NCI-H226 (cell line): ENCODE results near the gene WIPI1.
"Not testable (repeated sequence)": the region's sequence is repeated elsewhere in the genome, so short reads cannot be mapped to it uniquely, and the experiment has no call there.

ENCODE experiments used
- DNase-seq: peaks from one replicate; pipeline ENCODE4 v3.0.0-alpha.2; 2015

Gene WIPI1

DNA sequence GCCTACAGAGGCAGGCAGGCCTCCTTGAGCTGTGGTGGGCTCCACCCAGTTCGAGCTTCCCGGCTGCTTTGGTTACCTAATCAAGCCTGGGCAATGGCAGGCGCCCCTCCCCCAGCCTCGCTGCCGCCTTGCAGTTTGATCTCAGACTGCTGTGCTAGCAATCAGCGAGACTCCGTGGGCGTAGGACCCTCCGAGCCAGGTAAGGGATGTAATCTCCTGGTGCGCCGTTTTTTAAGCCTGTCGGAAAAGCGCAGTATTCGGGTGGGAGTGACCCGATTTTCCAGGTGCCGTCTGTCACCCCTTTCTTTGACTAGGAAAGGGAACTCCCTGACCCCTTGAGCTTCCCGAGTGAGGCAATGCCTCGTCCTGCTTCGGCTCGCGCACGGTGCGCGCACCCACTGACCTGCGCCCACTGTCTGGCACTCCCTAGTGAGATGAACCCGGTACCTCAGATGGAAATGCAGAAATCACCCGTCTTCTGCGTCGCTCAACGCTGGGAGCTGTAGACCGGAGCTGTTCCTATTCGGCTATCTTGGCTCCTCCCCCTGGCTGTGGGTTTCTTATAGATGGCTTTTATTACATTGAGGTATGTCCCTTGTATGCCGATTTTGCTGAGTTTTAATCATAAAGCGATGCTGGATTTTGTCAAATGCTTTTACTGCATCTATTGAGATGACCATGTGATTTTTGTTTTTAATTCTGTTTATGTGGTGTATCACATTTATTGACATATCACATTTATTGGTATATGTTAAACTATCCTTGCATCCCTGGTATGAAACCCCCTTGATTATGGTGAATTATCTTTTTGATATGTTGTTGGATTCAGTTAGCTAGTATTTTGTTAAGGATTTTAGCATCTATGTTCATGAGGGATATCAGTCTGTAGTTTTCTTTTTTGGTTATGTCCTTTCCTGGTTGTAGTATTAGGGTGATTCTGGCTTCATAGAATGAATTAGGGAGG lies 43.4 kb downstream of the WIPI1 start:
- not testable (repeated sequence) for DNase-seq

DNA sequence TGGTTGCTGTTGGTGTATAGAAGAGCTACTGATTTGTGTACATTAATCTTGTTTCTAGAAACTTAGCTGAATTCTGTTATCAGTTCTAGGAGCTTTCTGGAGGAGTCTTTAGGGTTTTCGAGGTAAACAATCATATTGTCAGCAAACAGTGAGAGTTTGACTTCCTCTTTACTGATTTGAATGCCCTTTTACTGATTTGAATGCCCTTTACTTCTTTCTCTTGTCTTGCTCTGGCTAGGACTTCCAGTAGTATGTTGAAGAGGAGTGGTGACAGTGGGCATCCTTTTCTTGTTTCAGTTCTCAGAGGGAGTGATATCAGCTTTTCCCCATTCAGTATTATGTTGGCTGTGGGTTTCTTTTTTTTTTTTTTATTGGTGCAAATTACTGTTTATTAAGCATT lies 49.6 kb downstream of the WIPI1 start:
- DNase-seq: not testable (repeated sequence)

DNA sequence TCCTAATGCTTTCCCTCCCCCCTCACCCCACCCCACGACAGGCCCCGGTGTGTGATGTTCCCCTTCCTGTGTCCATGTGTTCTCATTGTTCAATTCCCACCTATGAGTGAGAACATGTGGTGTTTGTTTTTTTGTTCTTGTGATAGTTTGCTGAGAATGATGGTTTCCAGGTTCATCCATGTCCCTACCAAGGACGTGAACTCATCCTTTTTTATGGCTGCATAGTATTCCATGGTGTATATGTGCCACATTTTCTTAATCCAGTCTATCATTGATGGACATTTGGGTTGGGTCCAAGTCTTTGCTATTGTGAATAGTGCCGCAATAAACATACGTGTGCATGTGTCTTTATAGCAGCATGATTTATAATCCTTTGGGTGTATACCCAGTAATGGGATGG lies 53.5 kb downstream of the WIPI1 start:
- DNase-seq: not testable (repeated sequence)

DNA sequence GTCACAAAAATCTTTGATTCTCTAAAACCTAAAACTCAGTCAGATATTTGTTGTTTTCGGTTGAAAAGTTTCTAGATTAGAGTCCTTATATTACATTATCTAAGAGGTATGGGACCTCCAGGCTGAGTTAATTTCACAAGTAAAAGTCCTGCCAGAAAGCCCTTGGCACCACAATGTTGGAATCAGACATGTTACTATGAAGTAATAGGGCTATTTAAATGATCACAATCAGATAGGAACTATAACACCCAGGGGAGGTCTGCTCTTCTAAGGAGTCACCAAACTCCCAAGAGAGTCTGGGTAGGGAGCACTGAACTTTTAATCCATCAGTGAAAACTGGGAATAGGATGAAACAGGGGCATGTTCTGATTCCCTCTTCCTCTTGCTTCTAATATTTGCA lies 54.2 kb downstream of the WIPI1 start:
- DNase-seq: no peak

DNA sequence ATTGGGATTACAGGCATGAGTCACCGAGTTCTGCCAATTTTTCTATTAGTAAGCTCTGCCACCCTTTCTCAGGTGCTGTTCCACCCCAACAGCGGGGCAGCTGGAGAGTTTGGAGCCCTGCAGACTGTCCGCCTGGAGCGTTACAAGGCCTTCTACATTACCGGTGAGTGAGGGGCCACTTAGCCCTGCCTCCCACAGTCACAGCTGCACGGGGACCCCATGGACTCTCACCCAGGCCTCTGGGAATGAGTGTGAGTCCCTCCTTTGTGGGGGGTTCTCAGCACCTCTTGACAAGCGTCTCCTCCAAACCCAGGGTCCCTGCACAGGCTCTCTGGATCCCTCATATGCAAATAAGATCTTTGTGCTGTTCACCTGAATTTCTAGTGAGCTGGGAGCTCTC lies 56.0 kb downstream of the WIPI1 start:
- DNase-seq: no peak

DNA sequence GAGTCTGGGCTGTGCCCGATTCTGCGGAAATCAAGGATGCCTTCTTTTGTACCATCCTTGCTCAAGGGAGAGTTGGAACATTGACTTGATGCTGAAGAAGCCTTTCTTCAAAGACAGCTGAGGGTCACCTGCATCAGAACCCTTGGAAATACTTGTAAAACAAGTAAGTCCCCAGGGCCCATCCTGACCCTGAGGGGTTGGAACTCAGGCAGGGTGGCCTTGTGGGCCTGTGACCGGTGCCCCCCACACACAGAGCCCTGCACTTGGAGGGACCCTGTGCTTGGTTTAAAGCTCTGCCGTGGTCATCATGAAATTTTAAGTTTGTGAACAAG lies 56.9 kb downstream of the WIPI1 start:
- no peak for DNase-seq

DNA sequence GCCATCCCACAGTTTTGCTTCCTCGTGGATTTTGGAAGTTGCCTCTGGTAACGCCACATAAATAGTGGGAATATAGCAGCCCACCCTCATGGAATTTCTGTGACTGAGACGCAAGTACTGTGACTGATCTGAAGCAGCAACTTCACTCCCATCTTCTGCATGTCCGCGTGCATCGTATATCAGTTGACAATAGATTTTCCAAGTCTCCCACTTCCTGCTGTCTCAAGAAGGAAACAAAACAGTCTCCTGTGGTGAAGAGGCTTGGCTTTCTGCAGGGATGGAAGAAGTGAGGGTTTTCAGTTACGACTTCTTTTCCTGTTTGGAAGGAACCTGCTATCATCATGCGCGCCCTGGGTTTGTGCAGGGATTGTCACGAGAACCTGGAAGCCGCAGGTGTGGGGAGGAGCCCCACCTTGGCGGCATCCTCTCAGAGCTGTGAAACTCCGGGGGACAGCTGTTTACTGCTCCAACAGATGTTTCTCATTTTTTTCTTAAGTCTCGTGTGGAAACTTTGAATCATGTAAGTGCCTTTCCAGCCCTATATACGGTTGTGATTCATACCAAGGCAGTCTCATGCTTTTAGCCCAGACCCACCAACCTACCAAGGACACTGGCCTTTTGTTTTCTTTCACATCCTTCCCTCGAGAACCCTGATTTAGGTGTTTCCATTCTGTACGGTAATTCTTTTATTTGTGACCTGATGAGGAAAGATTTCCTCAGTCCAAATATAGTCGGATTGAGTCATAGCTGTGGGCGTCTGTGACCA lies 57.5 kb downstream of the WIPI1 start:
- no peak for DNase-seq

DNA sequence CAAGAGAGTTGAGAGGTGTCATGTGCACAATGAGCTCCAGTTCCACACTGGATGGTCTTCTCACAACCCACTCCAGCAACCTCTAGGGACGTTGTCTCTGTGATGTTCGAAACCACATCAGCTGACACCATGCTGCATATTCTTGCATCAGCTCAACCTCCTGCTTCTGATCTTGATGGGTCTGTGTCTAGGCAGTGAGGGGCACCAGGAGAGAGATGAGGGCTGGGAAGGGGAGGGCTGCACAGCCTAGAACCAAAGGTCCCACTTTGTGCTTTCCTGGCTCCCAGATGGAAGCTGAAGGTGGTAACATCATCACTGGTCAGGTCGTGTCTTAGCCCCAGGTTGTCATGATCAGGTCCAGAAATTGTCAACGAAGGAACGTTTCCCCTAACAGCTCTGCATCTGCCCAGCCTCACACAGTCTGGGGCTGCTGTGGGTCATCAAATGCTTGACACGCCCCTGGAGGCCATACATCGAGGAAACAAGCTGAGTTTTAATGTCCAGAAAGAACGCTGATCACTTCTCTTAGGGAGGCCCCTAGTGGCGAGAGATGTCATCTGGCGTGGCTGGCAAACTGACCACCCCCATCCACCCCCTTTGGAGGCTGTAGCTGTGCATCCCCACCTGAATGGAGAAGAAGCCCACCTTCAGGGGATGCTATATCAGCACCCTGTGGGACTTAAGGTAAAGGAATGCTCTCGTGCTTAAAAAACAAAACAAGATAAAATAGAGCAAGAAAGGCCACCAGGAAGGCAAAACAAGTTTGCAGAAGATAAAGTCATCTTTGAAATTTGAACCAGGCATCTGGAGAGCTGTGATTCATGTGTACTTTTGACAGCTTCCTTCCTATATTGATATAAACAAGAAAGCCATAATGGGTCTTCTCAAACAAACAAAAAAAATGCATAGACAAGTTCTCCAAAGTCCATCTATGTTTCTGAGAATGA lies 58.3 kb downstream of the WIPI1 start:
- DNase-seq: peak; percentile 39

DNA sequence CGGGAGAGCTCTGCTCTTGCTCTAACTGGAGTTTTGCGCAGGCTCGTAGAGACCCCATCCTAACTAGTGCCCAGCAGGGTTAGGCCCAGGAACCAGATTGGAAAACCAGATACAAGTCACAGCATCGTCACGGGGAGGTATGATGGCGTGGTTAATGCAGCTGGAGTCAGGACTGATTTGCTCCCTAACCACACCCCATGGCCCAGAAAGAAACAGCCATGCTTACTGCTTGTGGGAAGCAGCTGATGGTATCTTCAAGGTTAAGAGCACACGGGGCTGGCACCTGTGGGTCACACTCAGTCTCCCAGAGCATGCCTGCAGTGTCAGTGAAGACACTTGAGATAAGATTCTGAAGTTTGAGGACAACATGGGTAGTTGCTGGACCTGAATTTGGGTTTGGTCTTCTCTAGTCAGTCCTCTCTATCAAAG lies 60.2 kb downstream of the WIPI1 start:
- no peak for DNase-seq

DNA sequence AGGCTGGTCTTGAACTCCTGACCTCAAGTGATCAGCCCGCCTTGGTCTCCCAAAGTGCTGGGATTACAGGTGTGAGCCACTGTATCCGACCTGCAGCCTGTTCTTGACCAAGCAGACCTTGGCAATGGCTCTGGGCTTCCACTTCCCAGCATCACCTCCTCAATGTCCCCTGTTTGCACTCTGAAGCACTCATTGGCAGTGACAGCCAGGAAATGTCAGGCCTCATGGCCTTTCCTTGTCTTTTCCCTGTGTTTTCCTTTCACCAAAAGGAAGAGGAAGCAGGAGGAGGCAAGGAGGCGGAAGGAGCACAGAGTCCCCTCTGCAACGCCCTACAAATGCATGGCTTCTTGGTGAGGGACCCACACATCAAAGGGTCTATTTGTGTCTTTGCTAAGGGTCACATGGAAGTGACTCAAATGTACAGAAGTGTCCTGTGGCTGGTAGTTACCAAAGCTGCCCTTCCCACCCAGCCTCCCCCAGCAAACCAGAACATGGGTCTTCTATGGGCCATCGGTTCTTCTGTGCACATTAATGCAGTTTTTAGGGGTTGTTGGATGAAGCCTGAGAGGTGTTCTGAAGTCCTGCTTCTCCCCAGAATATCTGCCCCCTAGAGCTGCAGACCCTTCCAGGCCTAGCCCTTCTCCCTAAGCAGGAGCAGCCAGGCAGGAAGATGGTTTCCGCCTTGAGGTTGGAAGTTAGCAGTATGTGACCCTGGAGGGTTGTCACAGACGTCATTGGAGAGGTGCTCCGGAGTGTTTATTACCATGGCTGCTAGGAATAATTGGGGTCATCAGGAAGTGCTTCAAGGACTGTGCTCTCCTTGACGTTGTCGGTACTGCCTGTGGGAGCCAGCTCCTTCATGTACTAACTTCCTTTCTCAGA lies 60.8 kb downstream of the WIPI1 start:
- DNase-seq: no peak

DNA sequence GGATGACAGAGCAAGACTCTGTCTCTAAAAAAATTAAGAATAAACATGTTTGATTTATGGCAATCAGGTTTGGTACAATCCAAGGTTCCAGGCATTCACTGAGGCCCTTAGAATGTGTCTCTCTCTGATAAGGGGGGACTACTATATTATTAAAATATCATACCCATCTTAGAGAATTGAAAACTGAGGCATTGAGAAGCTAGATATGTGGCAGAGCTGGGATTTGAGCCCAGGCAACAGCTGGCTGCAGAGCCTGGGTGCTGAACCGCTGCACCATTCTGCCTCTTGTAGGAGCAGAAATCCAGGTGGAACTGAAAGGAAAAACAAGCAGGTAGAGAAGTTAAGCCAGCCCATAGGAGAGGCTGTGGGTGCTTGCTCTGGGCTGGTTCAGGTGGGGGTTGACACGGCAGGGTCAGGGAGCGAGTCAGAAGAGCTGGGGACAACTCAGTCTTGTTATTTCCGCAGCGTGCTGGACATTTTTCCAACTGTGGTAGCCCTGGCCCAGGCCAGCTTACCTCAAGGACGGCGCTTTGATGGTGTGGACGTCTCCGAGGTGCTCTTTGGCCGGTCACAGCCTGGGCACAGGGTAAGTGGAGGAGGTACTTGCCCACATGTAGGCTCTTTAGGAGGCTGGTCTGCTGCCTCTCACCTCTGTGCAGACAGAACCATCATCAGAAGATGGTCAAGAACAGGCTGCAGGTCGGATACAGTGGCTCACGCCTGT lies 62.5 kb downstream of the WIPI1 start:
- DNase-seq: no peak

DNA sequence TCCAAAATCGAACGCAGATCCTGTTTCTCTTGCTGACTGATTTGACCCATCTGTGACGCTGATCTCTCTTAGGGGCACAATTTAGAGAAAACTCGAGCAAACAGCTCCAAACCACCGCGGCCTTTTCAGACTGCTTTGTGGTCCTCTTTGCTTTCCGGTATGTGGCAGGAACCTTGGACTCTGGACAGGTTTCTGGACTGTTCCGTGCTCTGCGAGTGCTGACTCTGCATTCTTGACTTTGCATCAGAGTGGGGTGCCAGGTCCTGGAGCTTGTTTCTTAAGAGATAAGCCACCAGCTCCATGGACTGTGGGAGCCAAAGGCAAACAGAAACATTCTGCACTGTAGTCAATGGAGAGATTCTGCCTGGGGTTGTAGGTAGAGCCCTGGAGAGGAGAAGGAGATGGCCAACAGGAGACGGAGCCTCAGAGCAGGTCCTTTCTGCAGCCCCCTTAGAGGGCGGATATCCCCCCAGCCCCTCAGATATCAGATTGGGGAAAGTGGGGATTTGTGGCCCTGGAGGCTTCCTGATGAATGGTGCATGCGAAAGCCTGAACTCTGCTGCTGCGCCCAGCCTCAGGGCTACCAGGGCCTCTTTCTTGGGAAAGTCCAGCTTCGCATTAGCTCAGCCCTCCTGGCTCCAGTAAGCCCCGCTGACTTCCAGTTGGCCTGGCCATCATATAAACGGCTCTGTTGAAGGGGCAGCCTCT lies 65.6 kb downstream of the WIPI1 start:
- DNase-seq: no peak

DNA sequence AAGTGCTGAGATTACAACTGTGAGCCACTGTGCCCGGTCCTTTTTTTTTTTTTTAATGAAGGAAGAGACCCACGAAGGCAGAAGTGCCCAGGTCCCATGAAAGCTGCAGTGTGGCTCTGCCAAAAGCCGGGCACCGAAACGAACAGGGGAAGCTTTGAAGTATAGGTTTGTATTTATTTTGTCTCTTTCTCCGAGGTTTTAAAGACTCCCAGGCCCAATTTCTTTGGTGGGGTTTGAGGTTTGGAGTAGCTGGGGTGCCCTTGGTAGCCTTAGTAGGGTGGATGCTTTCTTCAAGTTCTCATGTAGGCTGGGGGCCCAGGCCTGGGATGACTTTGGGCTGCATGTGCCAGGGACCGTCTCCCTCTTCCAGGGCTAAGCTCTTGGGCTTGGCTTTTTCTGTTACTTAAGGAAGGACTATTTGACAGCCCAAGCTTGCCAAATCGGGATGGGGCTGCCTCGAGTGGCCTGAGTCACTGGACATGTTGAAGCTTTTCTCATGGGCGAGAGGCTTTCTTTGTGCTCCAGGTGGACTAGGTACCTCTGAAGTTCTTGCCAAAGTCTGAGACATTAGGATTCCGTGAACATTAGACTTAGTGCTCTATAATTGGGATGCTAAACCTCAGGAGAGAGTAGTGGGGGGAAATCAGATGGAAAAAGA lies 66.3 kb downstream of the WIPI1 start:
- no peak for DNase-seq

DNA sequence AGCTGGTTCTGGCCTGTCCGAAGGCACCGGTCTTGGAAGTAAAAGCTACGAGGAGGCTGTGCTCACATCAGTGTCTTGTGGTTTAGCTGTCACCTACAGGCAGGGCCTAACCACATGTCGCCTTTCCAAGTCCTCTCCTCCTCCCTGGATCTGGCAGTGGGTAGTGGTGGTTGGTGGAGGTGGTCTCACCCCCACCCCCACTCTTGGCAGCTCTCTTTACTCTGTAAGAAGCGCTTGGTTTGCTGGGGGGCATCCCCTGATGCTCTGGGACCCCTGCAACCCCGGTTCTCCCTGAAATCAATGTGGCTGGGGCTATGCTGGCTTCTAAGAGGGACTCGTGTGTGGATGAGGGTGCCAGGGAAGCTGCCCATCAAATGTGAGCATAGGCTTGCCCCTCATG lies 68.3 kb downstream of the WIPI1 start:
- DNase-seq: no peak

DNA sequence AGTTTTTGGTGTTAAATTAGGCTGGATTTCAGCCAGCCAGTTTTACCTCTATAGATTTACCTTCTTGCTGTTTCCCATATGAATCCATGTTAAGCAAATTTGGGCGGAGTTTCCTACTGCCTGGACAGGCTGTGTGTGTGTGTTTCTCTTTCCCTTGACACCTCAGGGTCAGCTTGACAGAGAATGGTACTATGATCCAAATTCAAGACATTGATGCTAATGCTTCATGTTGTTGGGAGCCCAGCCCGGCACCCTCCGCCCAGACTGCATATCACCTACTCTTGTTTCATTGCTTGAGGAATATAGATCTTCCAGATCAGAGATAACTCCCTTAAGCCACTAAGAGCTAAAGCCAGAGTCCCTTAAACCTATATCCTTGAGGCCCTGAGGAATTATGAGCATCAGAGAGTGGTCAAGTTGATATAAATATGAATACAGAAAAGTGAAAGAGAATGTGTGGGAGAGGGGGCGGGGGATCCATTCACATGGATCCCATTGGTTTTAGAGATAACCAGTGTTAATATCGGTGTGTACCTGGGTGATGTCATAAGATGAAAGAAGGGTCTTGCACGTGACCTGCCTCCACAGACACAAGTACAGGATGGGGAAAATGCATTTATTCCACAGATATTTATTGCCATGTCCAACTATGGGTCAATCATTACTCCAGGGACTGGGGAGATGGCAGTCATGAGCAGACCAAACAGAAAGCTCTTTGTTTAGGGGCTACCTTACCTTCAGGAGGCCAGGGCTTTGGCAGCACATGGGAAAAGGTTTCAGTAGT lies 69.7 kb downstream of the WIPI1 start:
- DNase-seq: no peak

DNA sequence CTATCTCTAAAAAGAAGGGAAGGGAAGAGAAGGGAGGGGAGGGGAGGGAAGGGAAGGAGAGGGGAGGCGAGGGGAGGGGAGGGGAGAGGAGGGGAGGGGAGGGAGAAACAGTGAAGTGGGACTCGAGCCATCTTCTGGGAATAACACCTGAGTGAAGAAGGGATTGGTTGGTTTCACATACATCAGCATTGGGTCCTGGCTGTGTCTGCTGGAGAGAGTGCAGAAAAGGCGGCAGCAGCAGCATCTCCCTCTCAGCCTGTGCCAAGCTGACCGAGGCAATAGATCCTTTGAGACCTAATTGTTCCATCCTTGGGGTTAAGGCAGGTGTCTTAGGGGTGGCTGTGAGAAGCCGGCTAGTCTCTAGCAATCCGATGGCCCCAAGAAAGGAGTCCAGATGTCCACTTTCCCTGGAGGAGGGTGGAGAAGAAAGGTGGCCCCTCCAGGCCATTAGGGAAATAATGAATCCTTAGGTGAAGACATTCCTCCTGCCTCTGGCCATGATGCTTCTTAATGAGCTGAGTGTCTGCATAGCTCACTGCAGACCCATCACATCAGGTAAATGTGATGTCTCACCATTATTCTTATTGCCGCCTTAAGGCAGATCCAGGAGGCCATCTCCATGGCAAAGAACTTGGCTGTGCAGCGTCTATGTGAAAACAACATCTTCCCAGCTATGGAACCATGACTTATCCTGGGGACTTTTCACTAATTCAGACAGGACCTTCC lies 71.6 kb downstream of the WIPI1 start:
- DNase-seq: no peak

DNA sequence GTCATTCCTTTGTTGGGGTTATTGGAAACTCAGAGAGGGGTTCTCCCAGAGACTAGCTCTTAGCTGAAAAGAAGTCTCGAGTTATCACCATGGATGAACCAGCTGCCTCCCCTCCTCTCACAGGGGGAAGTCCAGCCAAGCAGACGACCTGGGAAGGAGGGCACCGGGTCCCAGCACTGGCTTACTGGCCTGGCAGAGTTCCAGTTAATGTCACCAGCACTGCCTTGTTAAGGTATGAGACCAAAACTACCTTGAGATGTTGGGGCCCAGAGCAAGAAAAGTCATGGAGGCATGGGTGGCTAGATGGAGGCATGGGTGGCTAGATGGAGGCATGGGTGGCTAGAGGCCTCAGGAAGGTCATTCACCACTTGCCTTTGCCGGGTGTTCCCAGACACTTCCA lies 72.4 kb downstream of the WIPI1 start:
- no peak for DNase-seq

DNA sequence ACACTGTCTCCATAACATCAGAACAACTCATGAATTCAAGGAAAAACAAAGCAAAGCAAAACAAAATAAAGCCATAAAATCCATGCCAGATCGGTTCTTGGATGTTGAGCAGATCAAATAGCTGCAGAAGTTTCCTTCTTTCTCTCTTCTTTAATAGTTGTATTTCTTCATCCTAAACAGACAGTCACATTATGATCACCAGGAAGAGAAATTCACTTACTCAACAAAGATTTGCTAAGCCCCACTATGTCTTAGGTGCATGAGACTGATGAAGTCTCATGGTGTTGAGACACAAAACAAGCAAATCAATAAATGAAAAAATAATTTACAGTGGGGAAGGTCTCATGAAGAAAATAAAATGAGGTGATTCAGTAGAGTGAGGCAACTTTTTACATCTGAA lies 72.8 kb downstream of the WIPI1 start:
- DNase-seq: no peak
